HG02973 (cell line): Measurements from ENCODE around the gene HELZ.
"Not testable (repeated sequence)": the region's sequence is repeated elsewhere in the genome, so short reads cannot be mapped to it uniquely, and the experiment has no call there.

Experiments used
- ATAC-seq: cut with Tn5 transposase; IDR thresholded peaks from one replicate; pipeline ENCODE4 v1.9.1; 2021; ENCODE audit warnings: moderate library complexity; ENCODE audit not compliant: unreplicated experiment

HELZ gene

DNA sequence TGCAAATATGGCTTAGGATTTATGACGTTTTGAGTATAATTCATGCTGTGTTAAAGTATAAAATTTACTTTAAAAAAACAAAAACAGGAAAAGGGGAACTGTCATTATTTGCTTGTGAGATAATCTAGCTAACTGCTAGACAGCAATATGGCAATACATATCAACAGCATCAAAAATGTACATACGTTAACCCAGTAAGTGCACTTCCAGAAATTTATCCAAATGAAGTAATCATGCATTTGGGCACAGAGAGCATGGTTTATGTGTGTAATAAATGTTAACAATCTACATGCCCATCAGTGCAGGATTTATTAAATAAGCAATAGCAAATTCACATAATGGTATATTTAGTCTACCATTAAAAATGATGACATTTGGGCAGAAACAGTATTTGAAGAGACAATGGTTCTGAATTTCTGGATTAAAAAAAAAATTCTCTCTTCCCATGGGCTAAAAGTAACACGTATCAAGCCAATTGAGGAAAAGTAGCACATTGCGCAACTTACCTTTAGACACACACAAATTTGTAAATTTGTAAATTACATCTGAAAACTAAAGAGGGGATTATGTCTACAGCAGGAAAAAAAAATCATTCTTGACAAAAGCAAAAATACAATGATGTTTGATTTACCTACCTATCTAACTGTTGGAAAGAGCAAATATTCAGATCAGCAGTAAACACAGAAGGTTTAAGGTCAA lies 120.4 kb downstream of the HELZ start:
- ATAC-seq: no peak

DNA sequence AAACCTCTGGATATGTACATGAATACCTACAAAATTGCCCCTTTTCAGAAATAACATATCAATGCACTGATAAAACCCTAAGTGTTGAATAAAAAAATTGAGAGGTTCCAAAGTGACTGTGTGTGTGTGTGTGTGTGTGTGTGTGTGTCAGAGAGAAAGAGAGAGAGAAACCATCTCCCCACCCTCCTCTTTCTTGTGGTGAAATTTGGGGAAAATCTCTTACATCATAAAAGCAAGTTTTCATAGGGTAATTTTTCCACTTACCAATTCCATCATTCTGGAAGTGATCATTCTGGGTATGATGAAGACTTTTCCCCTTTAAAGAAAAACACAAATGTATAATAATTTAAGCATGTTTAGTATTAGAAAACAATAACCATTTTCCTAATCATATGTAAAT lies 121.3 kb downstream of the HELZ start:
- ATAC-seq: no peak

DNA sequence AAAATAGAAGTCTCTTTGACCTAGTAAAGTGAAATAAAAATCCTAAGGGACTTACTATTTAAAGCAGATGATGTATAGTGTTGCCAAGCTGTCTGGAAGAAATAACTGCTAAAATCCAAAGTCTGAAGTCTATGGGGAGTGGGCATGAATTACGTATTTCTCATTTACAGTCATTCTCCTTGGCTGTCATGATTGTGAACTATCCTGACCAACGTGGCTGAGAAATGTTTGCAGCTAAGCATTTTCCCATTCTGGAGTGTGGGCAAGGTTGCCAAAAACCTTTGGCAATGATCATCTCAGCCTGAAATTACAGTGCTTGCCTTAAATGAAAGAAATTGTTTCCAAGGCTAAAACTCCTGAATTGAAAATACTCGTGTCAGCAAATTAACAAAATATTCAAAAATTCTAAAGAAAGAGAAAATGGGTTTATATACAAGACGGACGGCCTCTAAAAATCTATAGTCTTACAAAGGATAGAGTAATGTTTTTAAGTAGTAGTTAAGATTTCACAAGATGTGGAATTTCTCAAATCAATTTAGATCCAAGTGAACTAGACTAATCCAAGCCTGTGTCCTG lies 123.6 kb downstream of the HELZ start:
- ATAC-seq: no peak

DNA sequence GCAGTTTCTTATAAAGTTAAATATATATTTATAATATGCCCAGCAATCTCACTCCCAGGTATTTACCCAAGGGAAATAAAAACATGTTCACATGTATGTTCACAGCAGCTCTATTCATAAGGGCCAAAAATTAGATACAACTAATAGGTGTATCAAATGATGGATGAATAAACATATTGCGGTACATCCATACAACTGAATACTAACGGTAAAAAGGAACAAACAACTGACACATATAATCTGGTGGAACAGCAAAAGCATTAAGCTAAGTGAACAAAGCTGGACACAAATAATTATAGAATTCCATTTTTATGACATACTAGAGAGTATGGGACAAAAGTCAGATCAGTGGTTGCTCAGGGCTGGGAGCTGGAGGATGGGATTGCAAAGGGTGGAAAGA lies 125.9 kb downstream of the HELZ start:
- ATAC-seq: no peak

DNA sequence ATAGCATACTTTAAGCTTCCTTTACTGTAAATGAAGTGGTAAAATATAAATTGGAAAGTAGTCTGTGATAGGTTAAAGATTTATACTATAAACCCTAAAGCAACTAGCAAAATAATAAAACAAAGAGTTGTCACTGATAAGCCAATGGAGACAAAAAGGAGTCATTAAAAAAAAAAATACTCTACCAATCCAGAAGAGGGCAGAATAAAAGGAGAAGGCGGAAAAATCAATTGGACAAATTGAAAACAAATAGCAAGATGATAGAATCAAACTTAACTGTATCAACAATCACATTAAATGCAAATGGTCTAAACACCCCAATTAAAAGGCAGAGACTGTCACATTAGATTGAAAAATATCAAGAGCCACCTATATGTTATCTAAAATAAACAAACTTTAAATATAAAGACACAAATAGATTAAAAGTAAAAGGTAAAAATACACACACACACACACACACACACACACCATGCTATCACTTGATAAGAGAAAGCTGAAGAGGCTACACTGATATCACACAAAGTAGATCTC lies 128.9 kb downstream of the HELZ start:
- ATAC-seq: no peak

DNA sequence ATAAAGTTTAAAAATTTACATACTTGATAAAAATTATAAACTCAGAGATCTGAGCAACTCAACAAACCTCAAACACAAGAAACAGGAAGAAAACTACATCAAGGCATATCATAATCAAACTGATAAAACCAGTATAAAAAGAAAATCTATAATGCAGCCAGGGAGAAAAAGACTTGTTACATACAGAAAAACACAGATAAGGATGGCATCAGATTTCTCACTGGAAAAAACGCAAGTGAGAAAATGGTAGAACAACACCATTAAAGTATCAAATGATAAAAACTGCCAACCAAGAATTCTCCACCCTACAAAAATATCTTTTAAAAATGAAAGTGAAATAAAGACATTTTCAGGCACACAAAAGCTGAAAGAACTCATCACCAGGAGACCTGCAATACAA lies 129.6 kb downstream of the HELZ start:
- no peak for ATAC-seq

DNA sequence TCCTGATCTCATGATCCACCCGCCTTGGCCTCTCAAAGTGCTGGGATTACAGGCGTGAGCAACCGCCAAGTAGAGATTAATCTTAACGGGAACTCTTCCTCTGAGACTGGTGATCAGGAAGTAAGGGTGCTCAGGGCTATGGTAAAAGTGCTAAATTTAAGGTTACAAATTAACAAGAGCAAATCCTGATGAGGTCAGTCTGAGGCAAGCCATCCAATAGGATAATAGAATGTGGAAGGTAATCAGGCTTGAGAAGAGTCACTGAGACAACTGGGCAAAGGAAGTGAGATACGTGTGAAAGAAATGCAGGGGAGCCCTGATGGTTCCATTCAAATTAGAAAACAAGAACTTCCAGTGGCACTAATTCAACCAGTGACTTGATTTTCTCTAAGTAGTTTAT lies 131.5 kb downstream of the HELZ start:
- ATAC-seq: no peak

DNA sequence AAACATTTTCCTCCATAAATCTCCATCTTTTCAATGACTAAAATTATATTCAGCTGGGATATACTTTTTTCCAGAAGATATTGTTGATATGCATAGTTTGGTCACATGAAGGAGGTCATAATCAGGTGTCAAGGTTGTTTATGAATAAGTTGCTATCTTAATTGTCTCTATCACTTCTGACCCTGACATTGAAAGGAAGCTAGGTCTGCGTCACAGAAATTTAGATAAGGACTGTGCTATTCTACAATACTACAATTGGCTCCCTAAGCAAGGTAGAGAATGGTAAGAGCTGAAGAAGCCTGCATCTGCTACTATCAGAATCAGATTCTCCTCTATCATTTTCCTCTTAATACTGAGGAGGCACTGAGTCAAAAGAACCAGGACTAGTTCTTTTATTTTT lies 133.2 kb downstream of the HELZ start:
- no peak for ATAC-seq

DNA sequence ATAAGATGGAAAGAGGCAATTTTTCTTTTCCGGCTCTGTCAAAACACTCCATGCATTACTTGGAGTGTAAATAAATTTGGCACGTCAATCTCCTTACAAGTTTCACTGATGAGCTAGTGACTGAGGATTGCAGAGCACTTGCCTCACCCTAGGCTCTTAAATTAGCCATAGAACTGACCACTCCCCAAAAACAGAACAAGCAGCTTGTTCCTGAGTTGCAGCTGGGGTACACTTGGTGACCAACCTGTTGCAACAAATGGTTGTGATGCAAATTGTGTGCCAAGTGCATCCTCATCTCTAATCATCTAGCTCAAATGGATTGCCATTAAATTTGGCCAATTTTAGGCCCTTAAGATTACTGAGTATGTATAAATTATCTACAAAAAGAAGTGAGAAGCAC lies 133.7 kb downstream of the HELZ start:
- ATAC-seq: no peak

DNA sequence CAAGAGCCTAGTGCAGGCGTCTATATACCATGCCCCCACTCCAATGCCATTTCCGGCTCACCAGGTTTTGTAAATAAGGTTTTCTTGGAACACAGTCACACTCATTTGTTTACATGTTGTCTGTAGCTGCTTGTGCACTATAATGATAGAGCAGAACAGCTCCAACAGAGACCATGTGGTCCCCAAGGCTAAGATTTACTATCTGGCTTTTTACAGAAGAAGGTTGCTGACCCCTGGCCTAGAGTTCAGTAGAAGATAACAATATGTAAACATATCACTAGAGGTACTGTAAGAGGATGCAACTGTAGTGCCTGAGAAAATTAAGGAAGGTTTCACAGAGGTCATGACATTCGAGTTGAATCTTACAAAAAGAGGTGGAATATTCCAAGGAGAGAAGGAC lies 134.4 kb downstream of the HELZ start:
- ATAC-seq: no peak

DNA sequence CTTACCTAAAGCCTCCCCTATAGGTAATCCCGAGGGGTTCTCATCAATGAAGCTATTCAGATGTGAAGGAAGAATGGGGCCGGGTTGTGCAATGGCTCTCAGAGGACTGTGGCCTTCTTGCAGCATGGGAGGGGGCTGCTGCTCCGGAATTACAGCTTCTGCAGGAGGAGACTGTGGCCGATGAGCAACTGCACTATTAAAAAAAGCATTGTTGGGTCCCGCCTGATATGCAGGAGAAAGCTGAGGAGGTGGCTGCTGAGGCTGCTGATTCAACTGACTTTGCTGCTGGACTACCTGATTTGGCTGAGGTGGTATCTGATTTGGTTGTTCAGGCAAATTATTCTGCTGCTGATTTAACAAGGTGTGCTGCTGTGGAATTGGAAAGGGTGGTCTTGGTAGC lies 135.9 kb downstream of the HELZ start:
- ATAC-seq: no peak

DNA sequence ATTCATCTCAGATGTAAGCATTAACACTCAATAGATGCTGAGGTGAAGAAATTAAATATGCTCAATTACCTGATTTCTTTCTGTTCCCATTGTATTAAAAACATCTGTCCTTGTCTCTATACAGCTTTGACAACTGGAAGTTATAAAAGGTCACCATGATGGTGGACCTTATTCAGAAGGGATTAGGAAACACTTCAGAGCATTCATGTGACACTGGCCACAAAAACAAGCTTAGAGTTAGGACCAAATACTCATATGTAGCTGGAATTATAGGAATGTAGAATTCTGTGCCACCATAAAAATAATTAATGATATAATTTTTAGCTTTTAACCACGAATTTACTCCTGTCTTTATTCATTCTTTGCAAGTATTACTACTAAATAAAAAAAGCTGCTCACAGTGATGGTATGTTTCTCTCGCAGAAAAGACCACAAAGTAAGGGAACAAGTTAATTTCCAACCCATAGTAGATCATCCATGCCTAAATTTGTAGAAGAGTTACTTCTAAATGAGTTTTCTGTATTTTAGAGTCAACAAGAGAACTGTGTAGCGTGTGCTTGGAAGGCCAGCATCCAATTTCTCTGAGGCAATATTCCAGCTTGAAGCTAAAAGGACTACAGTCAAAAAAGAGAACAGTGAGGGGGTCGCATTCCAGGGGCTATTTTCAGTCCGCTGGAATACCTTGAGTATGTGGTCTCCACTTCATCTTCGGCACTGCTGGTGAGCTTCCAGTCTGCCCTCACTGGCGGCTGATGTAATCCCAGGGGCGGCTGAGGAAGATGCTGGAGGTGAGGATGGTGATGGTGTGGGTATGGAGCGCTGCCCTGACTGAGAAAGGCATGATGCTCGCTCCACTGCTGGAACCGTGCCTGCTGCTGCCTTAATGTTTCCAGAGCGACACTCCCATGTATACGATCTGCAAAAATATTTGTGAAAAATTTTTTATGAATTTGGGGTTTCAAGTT lies 136.9 kb downstream of the HELZ start:
- ATAC-seq: no peak

DNA sequence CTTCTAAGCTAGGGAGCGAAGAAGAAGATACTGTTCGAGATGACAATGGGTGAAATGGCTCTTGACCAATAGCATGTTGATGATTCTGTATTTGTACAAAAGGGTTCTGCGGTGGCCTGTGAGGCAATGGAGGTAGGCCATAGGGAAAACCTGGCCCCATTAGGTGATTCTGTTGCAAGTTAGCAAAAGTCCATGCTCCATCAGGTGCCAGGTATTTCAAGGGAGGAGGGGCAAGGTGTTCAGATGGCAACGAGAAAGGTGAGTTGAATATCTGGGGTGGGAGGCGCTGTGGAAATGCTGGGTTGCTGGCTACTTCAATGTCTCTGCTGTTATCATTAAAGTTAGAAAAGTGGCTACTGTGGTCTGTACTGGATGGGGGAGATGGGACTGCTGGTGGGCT lies 137.8 kb downstream of the HELZ start:
- ATAC-seq: no peak

DNA sequence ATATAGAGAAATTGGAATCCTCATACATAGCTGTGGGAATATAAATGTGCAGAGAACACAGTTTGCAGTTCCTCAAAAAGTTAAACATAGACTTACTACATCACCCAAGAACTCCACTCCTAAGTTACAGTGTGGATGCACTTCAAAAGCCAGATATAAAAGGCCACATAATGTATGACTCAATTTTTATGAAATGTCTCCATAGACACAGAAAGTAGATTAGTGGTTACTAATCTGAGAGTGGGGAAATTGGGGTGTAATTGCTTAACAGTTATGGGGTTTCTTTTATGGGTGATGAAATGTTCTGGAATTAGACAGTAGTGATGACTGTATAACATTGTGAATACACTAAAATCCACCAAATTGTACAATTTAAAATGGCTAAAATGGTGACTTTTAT lies 139.8 kb downstream of the HELZ start:
- no peak for ATAC-seq

DNA sequence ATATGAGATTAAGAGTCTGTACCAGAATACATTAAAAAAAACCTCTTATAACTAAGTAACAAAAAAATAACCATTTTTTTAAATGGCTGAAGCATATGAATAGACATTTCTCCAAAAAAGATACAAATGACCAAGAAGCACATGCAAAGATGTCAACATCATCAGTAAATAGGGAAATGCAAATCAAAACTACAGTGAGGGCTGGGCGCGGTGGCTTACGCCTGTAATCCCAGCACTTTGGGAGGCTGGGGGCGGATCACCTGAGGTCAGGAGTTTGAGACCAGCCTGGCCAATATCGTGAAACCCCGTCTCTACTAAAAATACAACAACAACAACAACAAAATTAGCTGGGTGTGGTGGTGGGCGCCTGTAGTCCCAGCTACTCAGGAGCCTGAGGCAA lies 140.4 kb downstream of the HELZ start:
- ATAC-seq: not testable (repeated sequence)

DNA sequence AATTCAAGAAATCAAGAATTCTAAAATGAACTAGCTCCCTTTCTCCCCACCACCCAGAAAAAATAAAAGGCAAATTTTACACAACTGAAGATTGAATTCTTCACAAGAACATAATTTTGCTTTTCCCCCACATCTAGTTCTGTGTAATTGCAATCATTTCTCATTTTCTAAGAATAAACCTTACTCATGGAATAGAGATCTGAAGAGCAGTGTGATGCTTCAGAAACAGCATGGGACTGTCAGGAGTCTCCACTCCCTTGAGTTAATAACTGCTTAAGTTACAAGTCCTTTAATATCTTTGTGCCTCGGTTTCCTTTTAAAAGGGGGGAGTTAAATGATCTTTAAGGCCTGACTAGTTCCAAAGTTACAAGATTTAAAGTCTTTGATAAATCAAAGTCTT lies 147.0 kb downstream of the HELZ start:
- no peak for ATAC-seq

DNA sequence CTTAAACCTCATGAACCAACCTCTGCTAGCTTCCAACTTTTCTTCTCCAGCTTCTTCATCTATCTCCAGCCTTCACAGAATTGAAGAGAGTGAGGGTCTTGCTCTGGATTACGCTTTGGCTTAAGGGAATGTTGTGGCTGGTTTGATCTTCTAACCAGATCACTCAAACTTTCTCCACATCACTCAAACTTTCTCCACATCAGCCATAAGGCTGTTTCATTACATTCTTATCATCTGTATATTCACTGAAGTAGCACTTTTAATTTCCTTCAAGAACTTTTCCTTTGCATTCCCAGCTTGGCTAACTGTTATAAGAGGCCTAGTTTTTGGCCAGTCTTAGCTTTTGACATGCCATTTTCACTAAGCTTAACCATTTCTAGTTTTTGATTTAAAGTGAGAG lies 148.4 kb downstream of the HELZ start:
- no peak for ATAC-seq

DNA sequence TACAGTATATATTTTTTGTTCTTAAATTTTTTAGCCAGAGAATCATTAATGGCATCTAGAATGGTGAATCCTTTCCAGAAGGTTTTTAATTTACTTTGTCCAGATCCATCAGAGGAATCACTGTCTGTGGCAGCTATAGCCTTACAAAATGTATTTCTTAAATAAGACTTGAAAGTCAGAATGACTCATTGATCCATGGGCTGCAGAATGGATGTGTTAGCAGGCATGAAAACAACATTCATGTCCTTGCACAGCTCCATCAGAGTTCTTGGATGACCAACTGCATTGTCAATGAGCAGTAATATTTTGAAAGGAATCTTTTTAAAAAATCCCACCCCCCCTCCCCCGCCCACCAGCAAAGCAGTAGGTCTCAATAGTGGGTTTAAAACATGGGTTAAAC lies 149.2 kb downstream of the HELZ start:
- ATAC-seq: no peak

DNA sequence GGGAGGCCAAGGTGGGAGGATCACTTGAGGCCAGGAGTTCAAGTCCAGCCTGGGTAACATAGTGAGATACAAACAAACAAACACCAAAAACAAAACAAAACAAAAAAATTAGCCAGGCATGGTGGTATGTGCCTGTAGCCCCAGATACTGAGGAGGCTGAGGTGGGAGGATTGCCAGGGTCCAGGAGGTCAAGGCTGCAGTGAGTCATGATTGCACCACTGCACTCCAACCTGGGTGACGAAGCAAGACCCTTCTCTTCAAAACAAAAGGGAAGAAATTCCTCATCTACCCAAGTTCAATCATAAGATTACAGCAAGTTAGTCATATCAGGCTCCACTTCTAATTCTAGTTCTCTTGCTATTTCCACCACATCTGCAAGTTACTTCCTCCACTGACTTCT lies 149.7 kb downstream of the HELZ start:
- not testable (repeated sequence) for ATAC-seq

DNA sequence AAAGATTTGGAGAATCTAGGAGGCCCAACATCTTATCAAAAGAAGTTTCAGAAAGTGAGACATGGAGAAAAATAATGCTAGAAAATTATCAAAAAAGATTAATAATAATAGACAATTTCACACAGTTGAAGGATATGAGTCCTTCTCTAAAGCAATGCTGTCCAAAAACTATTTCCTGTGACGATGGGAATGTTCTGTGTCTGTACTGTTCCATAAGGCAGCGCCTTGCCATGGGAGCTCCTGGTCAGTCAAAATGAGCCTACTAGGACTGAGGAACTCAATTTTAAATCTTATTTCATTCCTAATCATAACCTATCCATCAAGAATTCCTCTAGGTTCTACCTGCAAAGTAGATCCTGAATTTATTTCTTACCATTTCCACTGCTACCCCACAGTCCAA lies 151.6 kb downstream of the HELZ start:
- no peak for ATAC-seq

DNA sequence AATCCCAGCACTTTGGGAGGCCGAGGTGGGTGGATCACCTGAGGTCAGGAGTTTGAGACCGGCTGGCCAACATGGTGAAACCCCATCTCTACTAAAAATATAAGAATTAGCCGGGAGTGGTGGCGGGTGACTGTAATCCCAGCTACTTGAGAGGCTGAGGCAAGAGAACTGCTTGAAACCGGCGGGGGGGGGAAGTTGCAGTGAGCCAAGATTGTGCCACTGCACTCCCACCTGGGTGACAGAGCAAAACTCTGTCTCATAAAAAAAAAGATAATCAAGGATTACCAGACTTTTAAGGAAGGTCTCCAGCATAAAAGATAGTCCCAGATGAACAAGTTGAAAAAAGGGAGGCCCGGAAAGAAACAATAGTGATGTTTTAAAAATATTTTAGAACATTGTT lies 152.3 kb downstream of the HELZ start:
- not testable (repeated sequence) for ATAC-seq

DNA sequence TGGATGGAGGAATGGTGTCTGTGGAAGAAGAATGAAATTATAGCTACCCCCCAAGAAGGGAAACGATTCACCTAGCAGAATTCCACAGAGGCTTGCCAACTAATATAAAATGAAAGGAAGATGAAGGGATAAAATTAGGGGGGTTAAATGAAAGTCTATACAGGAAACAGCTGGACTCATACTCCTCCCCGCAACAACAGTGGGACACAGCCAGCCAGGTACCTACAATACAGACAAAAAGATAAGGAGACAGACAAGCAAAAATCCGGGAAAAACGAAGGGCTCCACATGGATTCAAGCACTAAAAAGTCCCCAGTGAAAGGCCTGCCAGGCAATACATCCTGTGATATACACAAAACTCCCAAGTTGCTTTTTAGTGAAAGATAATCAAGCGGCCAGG lies 152.7 kb downstream of the HELZ start:
- ATAC-seq: no peak
